Lung (tissue), 12 donors: ENCODE data around the gene CTRB1. TPM values are rescaled to one million over a fixed set of nuclear protein-coding genes. Genes with fewer than 3 reads are reported as not detected.

Experiments used
- ATAC-seq: fragments of 200-7000 bp; cut with Tn5 transposase; one replicate; pipeline ENCODE4 v1.9.1; 2020; ENCODE audit warnings: moderate number of reproducible peaks; ENCODE audit not compliant: insufficient read depth, low FRiP score
- DNase-seq, 3 donors: peaks; one replicate each; pipeline ENCODE4 v3.0.0-alpha.2; 2013 to 2017
- H3K27ac ChIP-seq, 2 donors: one replicate each; pipeline ENCODE4 v1.5.1; 2013; ENCODE audit warnings: mild to moderate bottlenecking in 2 of 2, moderate library complexity in 2 of 2, control low read depth in 1 of 2, inconsistent platforms in 1 of 2, low read depth in 1 of 2, low read length in 1 of 2
- H3K27me3 ChIP-seq, 3 donors: one replicate each; pipeline ENCODE4 v1.5.1; 2013; ENCODE audit warnings: low read length in 2 of 3; ENCODE audit not compliant: control insufficient read depth in 3 of 3, insufficient read depth in 3 of 3
- H3K36me3 ChIP-seq, 4 donors: one replicate each; pipeline ENCODE4 v1.5.1; 2013; ENCODE audit warnings: low read length in 4 of 4, mild to moderate bottlenecking in 1 of 4, moderate library complexity in 1 of 4; ENCODE audit not compliant: control insufficient read depth in 4 of 4, insufficient read depth in 4 of 4
- H3K4me1 ChIP-seq, 5 donors: one replicate each; pipeline ENCODE4 v1.5.1; 2013; ENCODE audit warnings: low read length in 5 of 5, mild to moderate bottlenecking in 2 of 5, moderate library complexity in 1 of 5; ENCODE audit not compliant: control insufficient read depth in 5 of 5, insufficient read depth in 5 of 5
- H3K4me3 ChIP-seq: one replicate; pipeline ENCODE4 v1.5.1; 2013; ENCODE audit warnings: mild to moderate bottlenecking, control low read depth, moderate library complexity
- H3K9ac ChIP-seq, 2 donors: one replicate each; pipeline ENCODE4 v1.5.1; 2013; ENCODE audit warnings: low read length in 2 of 2, control low read depth in 1 of 2; ENCODE audit not compliant: insufficient read depth in 1 of 2
- H3K9me3 ChIP-seq, 4 donors: one replicate each; pipeline ENCODE4 v1.5.1; 2013; ENCODE audit warnings: low read length in 3 of 4, mild to moderate bottlenecking in 1 of 4, moderate library complexity in 1 of 4; ENCODE audit not compliant: control insufficient read depth in 4 of 4, insufficient read depth in 3 of 4
- WGBS, 2 donors: extraction: QIAGEN DNeasy Blood & Tissue Kit; methylation state at CpG; one replicate each; pipeline ENCODE4 v1.1.7; 2013; 5-methylcytosine and 5-hydroxymethylcytosine counted together
- polyA plus RNA-seq, 2 donors: library from polyadenylated mRNA; stranded (reverse); fragments of 200-250 nt; gene quantifications; one replicate each; pipeline ENCODE4 v1.2.1, GENCODE V29; 2013
- total RNA-seq, 2 donors: library from RNA; depleted of rRNA in 1 of 2; stranded (reverse); fragments of >200 nt in 1 of 2; gene quantifications; one replicate each; pipeline ENCODE4 v1.2.1, GENCODE V29; 2014 to 2021
- TF ChIP-seq, protein P1 (sequence below): IDR thresholded peaks from 2 replicates; pipeline ENCODE4 v1.5.1; 2012; ENCODE audit warnings: mild to moderate bottlenecking; ENCODE audit errors: control extremely low read depth, extremely low read depth
- donor health status: control.
- donor health status: control.
- donor health status: Bipolar disorder and iron deficiency.
- donor health status: healthy.
- donor health status: DM: yes; HTN: yes; CAD: no.

Gene CTRB1
- total and polyA plus RNA-seq, 4 donors, result 0.33 to 6.5 (median 0.97) TPM; not detected in 1

DNA sequence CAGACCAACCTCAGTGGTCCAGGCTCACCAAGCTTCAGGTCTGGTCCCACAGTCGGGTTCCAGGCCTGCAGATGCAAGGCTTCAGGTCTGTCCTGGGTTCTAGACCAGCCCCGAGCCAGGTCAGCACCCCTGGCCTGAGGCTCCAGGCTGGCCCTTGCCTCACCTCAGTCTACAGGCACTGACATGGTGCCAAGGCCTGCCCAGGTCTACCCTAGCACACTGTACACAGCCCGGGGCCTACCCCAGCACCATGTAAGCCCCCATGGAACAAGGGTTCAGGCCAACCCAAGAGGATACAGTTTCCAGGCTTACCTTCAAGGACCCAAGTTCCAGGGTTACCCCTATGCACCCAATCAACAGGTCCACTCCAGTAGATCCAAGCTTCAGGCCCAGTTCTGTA lies 43.7 kb upstream of the CTRB1 start:
- H3K9me3 ChIP-seq, result peaks cover 11 to 35% (median 21%) of the 10 kb centered on the region in 4 donors
- TF ChIP-seq, protein P1, sequence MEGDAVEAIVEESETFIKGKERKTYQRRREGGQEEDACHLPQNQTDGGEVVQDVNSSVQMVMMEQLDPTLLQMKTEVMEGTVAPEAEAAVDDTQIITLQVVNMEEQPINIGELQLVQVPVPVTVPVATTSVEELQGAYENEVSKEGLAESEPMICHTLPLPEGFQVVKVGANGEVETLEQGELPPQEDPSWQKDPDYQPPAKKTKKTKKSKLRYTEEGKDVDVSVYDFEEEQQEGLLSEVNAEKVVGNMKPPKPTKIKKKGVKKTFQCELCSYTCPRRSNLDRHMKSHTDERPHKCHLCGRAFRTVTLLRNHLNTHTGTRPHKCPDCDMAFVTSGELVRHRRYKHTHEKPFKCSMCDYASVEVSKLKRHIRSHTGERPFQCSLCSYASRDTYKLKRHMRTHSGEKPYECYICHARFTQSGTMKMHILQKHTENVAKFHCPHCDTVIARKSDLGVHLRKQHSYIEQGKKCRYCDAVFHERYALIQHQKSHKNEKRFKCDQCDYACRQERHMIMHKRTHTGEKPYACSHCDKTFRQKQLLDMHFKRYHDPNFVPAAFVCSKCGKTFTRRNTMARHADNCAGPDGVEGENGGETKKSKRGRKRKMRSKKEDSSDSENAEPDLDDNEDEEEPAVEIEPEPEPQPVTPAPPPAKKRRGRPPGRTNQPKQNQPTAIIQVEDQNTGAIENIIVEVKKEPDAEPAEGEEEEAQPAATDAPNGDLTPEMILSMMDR, result no peak
- H3K27ac ChIP-seq, result no peak overlapping the region
- H3K9ac ChIP-seq, result no peak overlapping the region
- 94 to 97% methylated on average over 3 of the region's 3 CpGs for WGBS, 2 donors
- H3K4me3 ChIP-seq, result no peak overlapping the region
- DNase-seq, result no peak
- no peak for ATAC-seq
- peaks cover 1 to 21% (median 17%) of the 10 kb centered on the region in 4 donors for H3K36me3 ChIP-seq
- no peaks in the 10 kb centered on the region for H3K27me3 ChIP-seq
- no peaks in the 10 kb centered on the region for H3K4me1 ChIP-seq

DNA sequence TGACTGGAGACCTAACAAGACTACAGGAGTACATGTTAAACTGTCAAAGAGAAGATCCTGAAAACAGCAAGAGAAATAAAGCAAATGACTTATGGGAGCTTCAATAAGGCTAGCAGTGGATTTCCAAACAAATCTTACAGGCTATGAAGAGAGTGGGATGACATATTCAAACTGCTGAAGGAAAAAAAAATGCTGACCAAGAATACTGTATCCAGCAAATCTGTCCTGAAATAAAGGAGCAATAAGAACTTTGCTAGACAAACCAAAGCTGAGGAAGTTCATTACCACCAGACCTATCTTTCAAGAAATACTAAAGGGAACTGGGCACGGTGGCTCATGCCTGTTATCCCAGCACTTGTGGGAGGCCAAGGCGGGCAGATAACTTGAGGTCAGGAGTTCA lies 41.9 kb upstream of the CTRB1 start:
- H3K9ac ChIP-seq, result no peak overlapping the region
- peaks cover 0 to 8% (median 6%) of the 10 kb centered on the region in 4 donors for H3K36me3 ChIP-seq
- no peaks in the 10 kb centered on the region for H3K4me1 ChIP-seq
- peaks cover 2 to 25% (median 14%) of the 10 kb centered on the region in 4 donors for H3K9me3 ChIP-seq
- WGBS, 2 donors, result 94 to 97% methylated on average over 2 of the region's 2 CpGs
- no peaks in the 10 kb centered on the region for H3K27me3 ChIP-seq
- no peak for ATAC-seq
- H3K27ac ChIP-seq, result no peak overlapping the region
- no peak for DNase-seq
- no peak overlapping the region for H3K4me3 ChIP-seq
- TF ChIP-seq, protein P1, result no peak

- WGBS, 2 donors, result 91 to 97% methylated on average over 6 of the region's 6 CpGs
- no peaks in the 10 kb centered on the region for H3K27me3 ChIP-seq
- no peak for ATAC-seq
Measured at GRCh38 chr16:75179208-75179607, 39.6 kb upstream of the CTRB1 start.

More at GRCh38 chr16:75179208-75179607, 39.6 kb upstream of the CTRB1 start:
- TF ChIP-seq, protein P1, result no peak
- no peak for DNase-seq
- H3K9ac ChIP-seq, result no peak overlapping the region
- H3K9me3 ChIP-seq, result peaks cover 2 to 15% (median 9%) of the 10 kb centered on the region in 4 donors
- no peaks in the 10 kb centered on the region for H3K36me3 ChIP-seq
- no peak overlapping the region for H3K27ac ChIP-seq
- no peak overlapping the region for H3K4me3 ChIP-seq
- no peaks in the 10 kb centered on the region for H3K4me1 ChIP-seq
